HepG2 (cell line): ENCODE measurements around the gene CNPPD1. TPM values are rescaled to one million over a fixed set of nuclear protein-coding genes. Genes with fewer than 3 reads are reported as not detected.

Source experiments
- ATAC-seq: fragments of 200-7000 bp; cut with Tn5 transposase; 3 replicates; pipeline ENCODE4 v1.9.1; 2020; ENCODE audit warnings: mild to moderate bottlenecking, moderate library complexity
- BruUV-seq: library from RNA; stranded (reverse); fragments of 400-500 nt; replicated peaks from 2 replicates; lab custom pipeline; 2021; lab: Mats Ljungman, UMichigan
- CTCF ChIA-PET: fragments of 300-600 bp; formaldehyde crosslinking; extraction: SDS; loops from one replicate; lab custom pipeline; 2021; ENCODE audit warnings: low total read pairs, inconsistent platforms, low intra/inter-chr PET ratio; lab: Yijun Ruan, JAX
- POLR2A ChIA-PET: fragments of 350-600 bp; sonication (Branson Sonifier 250); formaldehyde crosslinking; loops from one replicate; lab custom pipeline; 2020; ENCODE audit warnings: antibody characterized with exemption, inconsistent platforms; lab: Yijun Ruan, JAX
- DNase-seq: peaks from one replicate; pipeline ENCODE4 v3.0.0-alpha.2; 2015; ENCODE audit warnings: low spot score
- FAIRE-seq: peaks from 3 replicates; lab custom pipeline; 2011; peaks lifted over from hg19 to GRCh38; lab: Jason Lieb, UNC
- H2AFZ ChIP-seq: one replicate; pipeline ENCODE4 v1.6.1; 2011; ENCODE audit warnings: low read length, inconsistent platforms
- H3K27ac ChIP-seq: fragments of 300-600 bp; 3 replicates; pipeline ENCODE4 v1.8.0; 2011; ENCODE audit warnings: mixed run types, mild to moderate bottlenecking, mixed read lengths, low read length, inconsistent platforms; ENCODE audit not compliant: insufficient read depth; ENCODE audit errors: extremely low read length
- H3K27me3 ChIP-seq, 2 experiments: fragments of 200-600 bp in 1 of 2; 2 replicates in 1 of 2; 3 replicates in 1 of 2; pipeline versions ENCODE4 v1.6.0 to v1.8.0; 2011; ENCODE audit warnings: low read length in 2 of 2, mild to moderate bottlenecking in 2 of 2, moderate library complexity in 2 of 2, inconsistent platforms in 1 of 2; ENCODE audit not compliant: insufficient read depth in 2 of 2, control insufficient read depth in 1 of 2
- H3K36me3 ChIP-seq, 2 experiments: fragments of 200-600 bp in 1 of 2; replicated peaks in 1 of 2; 2 replicates in 1 of 2; 3 replicates in 1 of 2; pipeline versions ENCODE4 v1.5.1 to v1.8.0; 2011; ENCODE audit warnings: low read length in 2 of 2, inconsistent platforms in 1 of 2; ENCODE audit not compliant: insufficient read depth in 2 of 2, control insufficient read depth in 1 of 2
- H3K4me1 ChIP-seq: 2 replicates; pipeline ENCODE4 v1.5.1; 2012; ENCODE audit warnings: low read length, inconsistent platforms; ENCODE audit not compliant: insufficient read depth
- H3K4me2 ChIP-seq: 2 replicates; pipeline ENCODE4 v1.6.0; 2011; ENCODE audit warnings: low read depth, low read length, inconsistent platforms
- H3K4me3 ChIP-seq, 3 experiments: fragments of 200-600 bp in 1 of 3; sonication (generic), shearing (Covaris generic) in 1 of 3; replicated peaks in 1 of 3; 2 replicates each; pipeline ENCODE4 v1.5.1; 2011 to 2016; ENCODE audit warnings: low read length in 3 of 3, inconsistent platforms in 2 of 3, low read depth in 2 of 3, mild to moderate bottlenecking in 2 of 3, control low read depth in 1 of 3, mixed read lengths in 1 of 3; ENCODE audit not compliant: insufficient read depth in 1 of 3
- H3K79me2 ChIP-seq: one replicate; pipeline ENCODE4 v1.6.1; 2011; ENCODE audit warnings: low read length, inconsistent platforms; ENCODE audit not compliant: insufficient read depth
- H3K9ac ChIP-seq: 2 replicates; pipeline ENCODE4 v1.6.0; 2011; ENCODE audit warnings: mild to moderate bottlenecking, low read depth, low read length, inconsistent platforms; ENCODE audit not compliant: insufficient read depth
- H3K9me3 ChIP-seq: 2 replicates; pipeline ENCODE4 v1.5.1; 2012; ENCODE audit warnings: mild to moderate bottlenecking, low read length
- H4K20me1 ChIP-seq: 2 replicates; pipeline ENCODE4 v1.6.0; 2011; ENCODE audit warnings: inconsistent platforms, mild to moderate bottlenecking, low read length, moderate library complexity; ENCODE audit not compliant: insufficient read depth
- CERS6 ChIP-seq: sonication (generic); formaldehyde crosslinking; IDR thresholded peaks from 2 replicates; pipeline ENCODE4 v1.5.0; 2020; ENCODE audit warnings: missing genetic modification reagents
- DMAP1 ChIP-seq: IDR thresholded peaks from 2 replicates; pipeline ENCODE4 v1.6.1; 2016
- IRX3 ChIP-seq: sonication (generic); formaldehyde crosslinking; IDR thresholded peaks from 2 replicates; pipeline ENCODE4 v1.8.1; 2023; ENCODE audit warnings: mild to moderate bottlenecking, low read depth, missing genetic modification reagents, borderline replicate concordance
- JUNB ChIP-seq: sonication (generic); formaldehyde crosslinking; IDR thresholded peaks from 2 replicates; pipeline ENCODE4 v1.8.0; 2022; ENCODE audit warnings: missing genetic modification reagents, mild to moderate bottlenecking, borderline replicate concordance
- NBN ChIP-seq: fragments of 450-650 bp; conservative IDR thresholded peaks from 2 replicates; pipeline ENCODE4 v1.6.1; 2017
- PBX3 ChIP-seq: sonication (generic); formaldehyde crosslinking; IDR thresholded peaks from 2 replicates; pipeline ENCODE4 v1.8.1; 2023; ENCODE audit warnings: missing genetic modification reagents, inconsistent platforms, borderline replicate concordance
- POLR2A ChIP-seq, 2 experiments: IDR thresholded peaks; 2 replicates each; pipeline ENCODE4 v1.6.1; 2011; ENCODE audit warnings: low read depth in 2 of 2, low read length in 2 of 2, mild to moderate bottlenecking in 1 of 2, moderate library complexity in 1 of 2; ENCODE audit not compliant: insufficient read depth in 1 of 2
- REXO4 ChIP-seq: sonication (generic); formaldehyde crosslinking; IDR thresholded peaks from 2 replicates; pipeline ENCODE4 v1.8.0; 2022; ENCODE audit warnings: missing genetic modification reagents, mild to moderate bottlenecking, borderline replicate concordance
- SRSF4 ChIP-seq: fragments of 200-400 bp; formaldehyde crosslinking; IDR thresholded peaks from one replicate; pipeline ENCODE4 v1.6.1; 2018; ENCODE audit warnings: mild to moderate bottlenecking, low read depth, low read length, moderate library complexity; ENCODE audit not compliant: poor library complexity, severe bottlenecking
- ZBTB25 ChIP-seq: IDR thresholded peaks from 2 replicates; pipeline ENCODE4 v1.6.1; 2018; ENCODE audit warnings: missing genetic modification reagents
- ZMYM4 ChIP-seq: sonication (generic); formaldehyde crosslinking; IDR thresholded peaks from 2 replicates; pipeline ENCODE4 v1.8.1; 2023; ENCODE audit warnings: mild to moderate bottlenecking, missing genetic modification reagents
- ZNF549 ChIP-seq: sonication (generic); formaldehyde crosslinking; IDR thresholded peaks from 2 replicates; pipeline ENCODE4 v1.5.0; 2020; ENCODE audit warnings: missing genetic modification reagents
- ZNF558 ChIP-seq: sonication (generic); formaldehyde crosslinking; IDR thresholded peaks from 2 replicates; pipeline ENCODE4 v1.9.0; 2022; ENCODE audit warnings: mild to moderate bottlenecking, missing genetic modification reagents, borderline replicate concordance
- ZNF614 ChIP-seq: IDR thresholded peaks from 2 replicates; pipeline ENCODE4 v1.6.1; 2018; ENCODE audit warnings: missing biosample characterization, missing genetic modification reagents, inconsistent platforms, borderline replicate concordance
- WGBS: methylation state at CpG from one replicate; pipeline ENCODE4 v1.1.6; 2017; ENCODE audit warnings: low lambda C conversion rate; 5-methylcytosine and 5-hydroxymethylcytosine counted together
- in situ Hi-C: cut with HindIII; loops from 2 replicates; pipeline ENCODE4 v1.10.0; 2017; ENCODE audit warnings: low pct_unique_long_range_greater_than_20kb; ENCODE audit not compliant: extremely low pct_ligation_motif_present
- intact Hi-C: fragments of 100-400 bp; cut with micrococcal nuclease; formaldehyde crosslinking; loops from one replicate; pipeline ENCODE4 v1.10.0; 2022; ENCODE audit not compliant: unreplicated experiment
- polyA plus RNA-seq, 8 experiments: library from polyadenylated mRNA; depleted of rRNA in 3 of 8; stranded (reverse) in 7 of 8; unstranded in 1 of 8; fragments of >200 nt; fragmentation: Illumina TruSeq in 4 of 8; extraction: Trizol in 4 of 8; gene quantifications; 2 replicates each; pipeline versions ENCODE4 v1.2.1 to v1.2.3, GENCODE V29; 2011 to 2016; ENCODE audit warnings: low read depth in 4 of 8, missing spikeins in 1 of 8, mixed read lengths in 1 of 8; ENCODE audit not compliant: insufficient read depth in 1 of 8
- total RNA-seq, 5 experiments: library from RNA; depleted of rRNA; stranded (reverse); fragments of >200 nt; fragmentation: Illumina TruSeq; extraction: Trizol; gene quantifications; 2 replicates each; pipeline ENCODE4 v1.2.3, GENCODE V29; 2016; ENCODE audit warnings: low read depth in 1 of 5

Gene CNPPD1
- total and polyA plus RNA-seq, 2 of the 13 experiments (the other 11 are each of a cell fraction or from before 2014, with no cell fraction given) = 35.5 to 49.4 TPM

- TF ChIP-seq PBX3 = peak; percentile 32; the same call in 1 of the 2 replicates
- TF ChIP-seq ZNF614 (CRISPR knock-in tag) = no peak; the same call in 1 of the 2 replicates
- no peak for TF ChIP-seq NBN
- TF ChIP-seq IRX3 = no peak
- TF ChIP-seq JUNB = peak; percentile 52; the same call in 1 of the 2 replicates
- no peak for TF ChIP-seq ZNF549 (CRISPR knock-in tag)
- TF ChIP-seq ZNF558 (CRISPR knock-in tag) = peak; percentile 88; the same call in 1 of the 2 replicates
- TF ChIP-seq DMAP1 (CRISPR knock-in tag) = no peak
- TF ChIP-seq ZBTB25 (CRISPR knock-in tag) = no peak
Measured at GRCh38 chr2:219218217-219218731, 41.5 kb upstream of the CNPPD1 start (continued).

GRCh38 chr2:219216535-219216915 lies 39.8 kb upstream of the CNPPD1 start:
- Histone ChIP-seq H3K4me3 (0 out of 6 replicates have a peak overlapping the region, but pooled peaks of 1 of the 3 experiments have one; percentile 7), H4K20me1 (no peaks in the 10 kb centered on the region), H3K27ac (peak overlapping the region; percentile 92), H3K9ac (no peak overlapping the region), H3K27me3 (no peaks in the 10 kb centered on the region), H3K4me2 (peak overlapping the region; percentile 99), H3K79me2 (peaks cover 11% of the 10 kb centered on the region), H3K9me3 (no peaks in the 10 kb centered on the region), H2AFZ (no peak overlapping the region), H3K36me3 (peaks cover 37 to 59% of the 10 kb centered on the region in 2 experiments), H3K4me1 (peaks cover 44% of the 10 kb centered on the region)
- TF ChIP-seq ZMYM4 (CRISPR knock-in tag) = no peak
- no peak for TF ChIP-seq CERS6 (CRISPR knock-in tag)
- no peak for TF ChIP-seq REXO4 (CRISPR knock-in tag)
- peak in 1 of 2 experiments; percentile 35; a peak in 1 of 4 replicates for TF ChIP-seq POLR2A (IDR thresholded peaks at IDR 0.05; ENCODE audit: insufficient read depth in 1 of 2, low read depth in 2 of 2, low read length in 2 of 2)
- no peak for TF ChIP-seq SRSF4
- CTCF ChIA-PET = no interaction called here
- intact Hi-C loops (no loop called here), in situ Hi-C loops (no loop called here)
- BruUV-seq = no TSS peak
- FAIRE-seq (peak; percentile 42), DNase-seq (no peak), ATAC-seq (no peak)
- POLR2A ChIA-PET = interaction anchor here (1.0 to 6.2 kb wide), 8 partner anchors 9 to 79 kb away, joined by 3 to 196 read pairs (median 36); partner anchors contain the start of genes ANKZF1, ATG9A, CNPPD1 and GLB1L
- WGBS = 98% methylated on average over 6 of the region's 6 CpGs
